GM18951 (cell line): ENCODE measurements around the gene FAM107B.

ENCODE experiments used
- POLR2A ChIP-seq: IDR thresholded peaks from 4 replicates; pipeline ENCODE4 v1.6.1; 2011; ENCODE audit warnings: mild to moderate bottlenecking; ENCODE audit not compliant: insufficient read length, insufficient read depth; ENCODE audit errors: extremely low read depth
- in situ Hi-C: fragments of 300-500 bp; cut with MboI; formaldehyde crosslinking; loops from one replicate; pipeline ENCODE4 v1.12.0; 2022; ENCODE audit warnings: low sequenced_read_pairs, mixed read lengths, inconsistent platforms; ENCODE audit not compliant: unreplicated experiment

Gene FAM107B

DNA sequence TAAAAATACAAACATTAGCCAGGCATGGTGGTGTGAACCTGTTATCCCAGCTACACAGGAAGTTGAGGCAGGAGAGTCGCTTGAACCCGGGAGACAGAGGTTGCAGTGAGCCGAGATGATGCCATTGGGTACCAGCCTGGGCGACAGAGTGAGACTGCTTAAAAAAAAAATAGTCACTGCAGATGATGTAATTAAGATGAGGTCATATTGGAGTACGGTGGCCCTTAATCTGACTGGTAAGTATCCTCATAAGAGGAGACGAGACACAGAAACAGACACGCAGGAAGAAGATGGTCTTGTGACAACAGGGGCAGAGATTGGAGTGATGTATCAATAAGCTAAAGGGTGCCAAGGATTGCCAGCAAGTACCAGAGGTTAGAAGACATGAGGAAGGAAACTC lies 156.0 kb downstream of the FAM107B start:
- in situ Hi-C loops = no loop called here
- TF ChIP-seq POLR2A = no peak

DNA sequence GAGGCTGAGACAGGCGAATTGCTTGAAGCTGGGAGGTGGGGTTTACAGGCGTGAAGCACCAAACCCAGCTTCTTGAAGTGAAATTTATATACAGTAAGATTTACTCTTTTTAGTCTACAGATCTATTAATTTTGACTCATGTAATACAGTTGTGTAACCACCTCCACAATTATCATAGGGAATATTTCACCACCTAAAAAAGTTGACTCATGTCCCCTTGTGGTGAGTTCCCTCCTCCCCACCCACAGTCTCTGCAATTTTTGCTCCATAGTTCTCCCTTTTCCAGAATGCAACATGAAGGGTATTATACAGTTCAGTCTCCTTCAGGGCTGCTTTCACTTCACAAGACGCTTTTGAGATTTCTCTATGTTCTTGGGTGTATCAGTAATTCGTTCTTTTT lies 156.8 kb downstream of the FAM107B start:
- in situ Hi-C loops = no loop called here
- no peak for TF ChIP-seq POLR2A

DNA sequence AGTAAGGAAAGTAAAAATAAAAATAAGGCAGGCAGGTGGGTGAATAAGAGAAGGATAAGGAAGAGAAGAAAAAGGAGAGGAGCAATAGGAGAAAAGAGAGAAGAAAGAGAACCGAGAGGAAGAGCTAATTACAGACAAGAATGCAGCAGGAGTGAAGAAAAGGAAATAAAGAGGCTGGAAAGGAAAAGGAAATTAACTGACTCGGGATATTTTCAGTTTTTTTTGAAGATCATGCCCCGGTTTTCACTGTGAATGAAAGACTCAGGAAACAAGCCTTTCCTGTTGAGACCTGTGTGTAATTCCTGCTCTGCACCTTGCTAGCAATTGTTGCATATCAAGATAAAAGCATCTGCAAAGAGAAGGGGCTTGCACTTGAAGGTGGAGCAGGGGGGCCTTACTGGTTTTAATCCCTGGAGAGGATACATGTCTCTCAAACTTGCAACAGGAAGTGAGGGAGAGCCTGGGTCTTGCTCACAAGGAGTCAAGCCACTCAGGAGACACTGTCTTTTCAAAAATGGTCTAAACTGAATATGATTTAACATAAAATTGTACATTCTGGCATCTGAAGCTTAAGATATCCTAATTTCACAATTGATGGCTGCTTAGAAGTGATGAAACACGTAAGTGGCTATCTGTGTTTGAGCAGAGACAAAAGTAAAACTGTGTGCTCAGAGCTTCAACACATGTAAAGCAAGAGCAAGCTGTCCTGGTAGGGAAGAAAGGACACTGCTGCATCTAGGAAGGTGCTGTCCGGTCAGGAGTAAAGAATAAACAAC lies 157.6 kb downstream of the FAM107B start:
- no peak for TF ChIP-seq POLR2A
- in situ Hi-C loops = no loop called here

DNA sequence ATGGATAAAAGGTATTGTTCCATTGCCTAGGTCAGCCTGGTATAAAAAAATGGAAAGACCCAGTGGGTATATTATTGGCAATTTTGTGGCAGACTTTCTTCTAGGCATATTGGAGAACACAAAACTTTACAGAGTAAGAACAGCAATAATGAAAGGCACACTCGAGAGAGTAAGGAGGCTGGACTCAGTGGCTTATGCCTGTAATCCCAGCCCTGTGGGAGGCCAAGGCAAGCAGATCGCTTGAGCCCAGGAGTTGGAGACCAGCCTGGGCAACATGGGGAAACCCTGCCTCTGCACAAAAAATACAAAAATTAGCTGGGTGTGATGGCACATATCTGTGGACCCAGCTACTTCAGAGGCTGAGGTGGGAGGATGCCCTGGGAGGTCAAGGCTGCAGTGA lies 158.2 kb downstream of the FAM107B start:
- in situ Hi-C loops = no loop called here
- no peak for TF ChIP-seq POLR2A

DNA sequence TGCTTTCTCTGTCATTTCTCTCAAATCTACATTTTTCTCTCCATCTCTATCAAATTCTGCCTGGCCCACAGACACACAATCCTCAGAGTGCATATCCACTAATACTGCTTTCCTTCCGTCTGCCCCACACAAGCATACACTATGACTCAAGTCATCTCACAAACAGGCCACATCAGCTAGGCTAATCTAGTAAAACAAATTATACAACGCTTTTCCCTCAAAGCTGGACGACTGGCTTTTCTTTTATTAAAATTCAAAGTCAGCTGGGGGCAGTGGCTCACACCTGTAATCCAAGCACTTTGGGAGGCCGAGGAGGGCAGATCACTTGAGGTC lies 161.1 kb downstream of the FAM107B start:
- no peak for TF ChIP-seq POLR2A
- in situ Hi-C loops = no loop called here

DNA sequence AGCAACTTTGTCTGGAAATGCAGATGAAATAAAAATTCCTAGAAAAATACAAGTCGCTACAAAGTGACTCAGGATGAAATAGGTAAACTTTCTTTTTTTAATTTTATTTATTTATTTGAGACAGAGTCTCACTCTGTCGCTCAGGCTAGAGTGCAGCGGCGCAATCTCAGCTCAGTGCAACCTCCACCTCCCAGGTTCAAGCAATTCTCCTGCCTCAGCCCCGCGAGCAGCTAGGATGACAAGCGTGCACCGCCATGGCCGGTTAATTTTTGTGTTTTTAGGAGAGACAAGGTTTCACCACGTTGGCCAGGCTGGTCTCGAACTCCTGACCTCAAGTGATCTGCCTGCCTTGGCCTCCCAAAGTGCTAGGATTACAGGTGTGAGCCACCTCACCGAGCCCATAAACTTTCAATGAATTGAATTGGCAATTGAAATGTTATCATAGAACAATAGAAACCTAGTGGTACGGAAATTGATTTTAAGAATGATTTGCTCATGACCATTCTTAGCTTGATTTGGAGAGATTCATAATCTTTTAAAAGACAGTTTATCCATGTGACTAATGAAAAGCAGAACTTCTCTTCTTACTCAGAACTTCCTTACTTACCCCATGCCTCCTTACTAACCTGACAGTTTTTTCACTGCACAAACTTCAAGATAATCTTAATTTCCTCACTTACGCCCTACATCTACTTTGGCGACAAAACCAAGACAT lies 161.7 kb downstream of the FAM107B start:
- in situ Hi-C loops = no loop called here
- TF ChIP-seq POLR2A = no peak

DNA sequence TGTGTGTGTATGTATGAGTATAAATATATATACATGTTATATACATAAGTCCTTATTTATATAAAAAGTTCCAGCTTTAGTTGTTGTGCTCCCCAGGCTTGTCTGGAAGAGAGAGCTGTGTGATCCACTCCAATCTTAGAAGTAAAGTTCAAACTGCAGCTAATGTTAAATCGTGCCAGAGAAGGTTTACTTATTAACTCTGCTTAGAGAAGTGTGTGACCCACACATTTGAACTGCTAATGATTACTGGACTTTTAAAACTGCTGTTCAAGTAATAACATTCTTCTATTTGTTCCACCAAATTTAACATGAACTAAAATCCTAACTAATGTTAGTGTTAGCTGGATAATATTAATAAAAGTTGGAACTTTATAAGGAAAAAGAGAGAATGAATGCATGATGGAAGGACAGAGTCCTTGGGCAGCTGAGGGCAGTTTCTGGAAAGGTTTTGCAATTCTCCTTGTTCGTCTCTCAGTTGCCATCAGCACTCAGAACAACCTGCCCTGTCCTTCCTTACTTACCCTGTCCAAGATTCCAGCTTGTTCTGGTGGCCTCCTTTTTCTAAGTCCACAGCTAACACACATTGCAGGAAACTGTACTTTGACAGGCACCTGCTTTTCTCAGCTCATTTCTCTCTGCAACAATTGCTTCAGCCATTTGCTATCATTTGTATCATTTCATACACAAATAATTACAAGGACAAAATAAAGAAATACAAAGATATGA lies 162.6 kb downstream of the FAM107B start:
- in situ Hi-C loops = no loop called here

DNA sequence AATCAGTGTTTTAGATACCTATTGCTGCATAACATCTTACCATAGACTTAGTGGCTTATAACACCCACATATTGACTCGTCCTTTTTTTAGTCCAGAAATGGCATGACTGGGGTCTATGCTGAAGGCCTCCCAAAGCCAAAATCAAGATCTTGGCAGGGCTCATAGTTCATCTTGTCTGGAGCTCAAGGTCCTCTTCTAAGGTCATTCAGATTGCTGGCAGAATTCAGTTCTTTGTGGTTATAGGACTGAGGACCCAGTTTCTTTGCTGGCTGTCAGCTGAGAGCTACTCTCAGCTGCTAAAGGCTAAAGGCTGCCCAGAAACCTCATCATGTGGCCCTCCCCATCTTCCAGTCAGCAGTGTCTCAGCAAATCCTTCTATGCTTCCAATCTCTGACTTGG lies 165.5 kb downstream of the FAM107B start:
- no peak for TF ChIP-seq POLR2A
- in situ Hi-C loops = loop anchor here (5.0 kb wide), 1 partner anchor 38 kb away; no protein-coding TSS in a partner anchor

More for the DNA sequence above, 162.6 kb downstream of the FAM107B start:
- no peak for TF ChIP-seq POLR2A

DNA sequence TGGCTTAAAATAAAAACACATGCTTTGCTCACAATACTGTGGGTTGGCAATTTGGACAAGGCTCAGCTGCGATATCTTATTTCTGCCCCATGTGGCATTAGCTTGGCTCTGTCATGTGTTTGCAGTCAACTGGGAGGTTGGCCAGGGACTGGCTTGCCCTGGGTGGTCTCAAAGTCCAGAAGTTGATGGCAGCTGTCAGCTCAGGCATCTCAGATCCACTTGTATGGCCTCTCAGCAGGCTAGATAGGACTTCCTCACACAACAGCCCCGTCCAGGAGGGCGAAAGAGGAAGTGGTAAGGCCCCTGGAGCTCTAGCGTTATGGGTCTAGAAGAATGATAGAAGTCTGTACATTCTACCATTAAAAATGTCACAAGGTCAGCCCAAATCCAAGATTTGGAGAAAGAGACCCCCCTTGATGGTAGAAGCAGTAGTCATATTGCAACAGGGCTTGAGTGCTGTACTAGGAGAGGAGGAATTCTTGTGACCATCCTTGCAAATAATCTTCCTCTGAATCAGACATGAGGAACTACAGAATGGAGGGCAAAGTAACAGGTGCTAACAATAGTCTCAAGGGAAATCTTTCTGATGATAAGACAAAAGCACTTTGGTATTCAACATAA lies 166.2 kb downstream of the FAM107B start:
- in situ Hi-C loops = loop anchor here (5.0 kb wide), 1 partner anchor 39 kb away; no protein-coding TSS in a partner anchor
- no peak for TF ChIP-seq POLR2A

DNA sequence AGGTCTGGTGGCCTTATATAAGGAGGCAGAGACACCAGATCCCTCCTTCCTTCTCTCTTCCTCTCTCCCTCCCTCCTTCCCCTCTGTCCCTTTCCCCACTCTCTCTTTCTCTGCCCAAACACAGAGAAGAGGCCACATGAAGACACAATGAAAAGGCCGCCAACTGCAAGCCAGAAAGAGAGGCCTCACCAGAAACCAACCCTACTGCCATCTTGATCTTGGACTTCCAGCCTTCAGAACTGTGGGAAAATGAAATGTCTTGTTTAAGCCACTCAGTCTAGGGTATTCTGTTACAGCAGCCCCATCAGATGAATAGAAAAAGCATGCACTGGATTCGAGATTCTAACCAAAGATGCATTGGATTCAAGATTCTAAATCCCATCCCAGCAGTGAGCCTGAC lies 168.1 kb downstream of the FAM107B start:
- TF ChIP-seq POLR2A = no peak
- in situ Hi-C loops = loop anchor here (5.0 kb wide), 1 partner anchor 41 kb away; no protein-coding TSS in a partner anchor

DNA sequence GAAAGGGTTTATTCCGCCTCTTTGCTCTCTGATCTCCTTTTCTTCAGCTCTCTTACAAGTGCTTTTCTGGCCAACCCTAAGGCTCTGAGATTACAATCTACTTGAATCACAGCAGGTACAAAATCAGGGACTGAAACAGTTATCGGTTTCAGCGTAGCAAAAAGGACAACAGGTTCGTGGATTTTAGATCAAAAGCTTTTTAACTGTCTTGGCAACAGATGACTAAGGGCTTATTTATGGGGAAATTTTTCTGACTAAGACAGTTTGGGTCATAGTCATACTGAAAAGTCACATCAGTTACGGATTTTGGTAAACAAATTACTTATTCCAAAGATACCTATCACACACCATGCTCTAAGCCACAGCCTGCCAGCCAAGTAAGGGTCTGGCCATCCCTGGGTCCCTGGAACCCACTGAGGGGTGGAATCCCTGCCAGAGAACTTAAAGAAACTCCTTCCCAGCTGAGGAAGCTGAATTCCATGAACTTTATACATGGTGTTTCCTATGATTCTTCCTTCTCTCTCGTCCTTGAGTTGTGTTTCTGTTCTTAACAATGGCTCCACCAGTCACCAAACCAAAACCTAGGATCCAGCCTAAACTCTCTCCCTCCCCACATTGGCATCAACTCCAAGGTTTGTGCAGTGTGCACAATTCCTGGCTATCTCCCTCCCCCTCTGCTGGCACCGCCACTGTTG lies 169.3 kb downstream of the FAM107B start:
- in situ Hi-C loops = loop anchor here (5.0 kb wide), 1 partner anchor 42 kb away; no protein-coding TSS in a partner anchor
- TF ChIP-seq POLR2A = no peak
